ENCODE results near the gene SLC66A3.
A peak's percentile ranks its signal among the peaks of the same experiment; 100 is the strongest.

SLC66A3 gene

DNA sequence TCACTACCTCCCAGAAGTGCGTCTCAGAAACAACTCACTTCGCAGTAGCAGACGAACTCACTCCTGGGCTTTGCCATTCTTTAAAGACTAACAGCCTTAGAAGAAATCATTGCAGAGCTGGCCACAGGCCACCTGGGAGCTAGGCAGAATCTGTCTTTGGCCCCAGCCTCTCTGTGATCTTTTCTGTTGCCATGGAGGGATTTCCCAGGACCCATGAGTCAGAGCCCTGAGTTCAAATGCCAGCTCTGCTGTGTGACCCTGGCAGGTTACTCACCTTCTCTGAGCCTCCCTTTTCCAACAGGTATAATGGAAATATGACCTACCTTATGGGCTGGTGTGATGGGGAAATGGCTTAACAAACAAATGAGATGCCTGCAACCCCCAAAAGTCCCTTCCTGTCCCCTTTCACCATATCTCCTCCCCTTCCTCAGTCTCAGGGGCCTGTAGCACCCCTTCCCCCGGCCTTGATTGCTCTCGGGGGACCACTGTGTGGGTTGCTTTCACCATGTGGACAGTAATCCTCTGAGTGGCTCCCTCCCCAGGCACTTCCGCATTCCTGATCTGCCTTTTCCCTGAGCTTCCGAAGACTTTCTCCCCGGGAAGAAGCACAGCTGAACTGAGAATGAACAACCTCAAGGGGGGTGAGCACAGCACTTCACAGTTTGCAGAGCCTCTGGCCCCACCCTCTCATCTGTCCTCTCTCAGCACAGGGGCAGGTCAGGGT lies 34.0 kb upstream of the SLC66A3 start:
- H3K27me3 ChIP-seq (replicated peaks; ENCODE audit: control insufficient read depth, insufficient read depth, low read length), result peaks cover 2% of the 10 kb centered on the region

DNA sequence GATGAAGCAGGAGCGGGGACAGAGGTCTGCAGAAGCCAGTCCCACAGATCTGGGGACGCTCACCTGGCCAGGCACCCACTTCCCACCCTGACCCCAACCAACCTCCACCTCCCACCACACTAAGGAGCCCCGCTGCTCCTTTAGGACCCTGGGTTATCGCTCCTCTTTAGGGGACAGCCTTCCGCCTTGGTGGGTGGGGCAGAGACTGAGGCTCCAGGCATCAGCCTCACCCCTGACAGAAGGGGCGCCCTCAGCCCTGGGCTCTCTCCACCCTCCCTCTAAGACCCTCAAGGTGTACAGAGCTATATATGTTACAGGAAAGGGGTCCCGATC lies 33.5 kb upstream of the SLC66A3 start:
- Histone ChIP-seq H3K36me3 (ENCODE audit: control insufficient read depth, insufficient read depth, low read length) (no peaks in the 10 kb centered on the region), H3K27me3 (replicated peaks; ENCODE audit: control insufficient read depth, insufficient read depth, low read length) (peaks cover 2% of the 10 kb centered on the region), H3K4me3 (replicated peaks; ENCODE audit: low read depth, low read length) (no peak overlapping the region)
- no peak for DNase-seq (ENCODE audit: extremely low read depth, insufficient read length)
- TF ChIP-seq CTCF (IDR thresholded peaks at IDR 0.05; ENCODE audit: insufficient read depth, low read length, poor library complexity, severe bottlenecking), result no peak

More for the DNA sequence above, 34.0 kb upstream of the SLC66A3 start:
- Histone ChIP-seq H3K36me3 (ENCODE audit: control insufficient read depth, insufficient read depth, low read length) (no peaks in the 10 kb centered on the region), H3K4me3 (replicated peaks; ENCODE audit: low read depth, low read length) (no peak overlapping the region)
- no peak for DNase-seq (ENCODE audit: extremely low read depth, insufficient read length)
- TF ChIP-seq CTCF (IDR thresholded peaks at IDR 0.05; ENCODE audit: insufficient read depth, low read length, poor library complexity, severe bottlenecking), result no peak

- Histone ChIP-seq H3K4me3 (replicated peaks; ENCODE audit: low read depth, low read length) (no peak overlapping the region), H3K36me3 (ENCODE audit: control insufficient read depth, insufficient read depth, low read length) (no peaks in the 10 kb centered on the region), H3K27me3 (replicated peaks; ENCODE audit: control insufficient read depth, insufficient read depth, low read length) (peaks cover 2% of the 10 kb centered on the region)
- no peak for TF ChIP-seq CTCF (IDR thresholded peaks at IDR 0.05; ENCODE audit: insufficient read depth, low read length, poor library complexity, severe bottlenecking)
- DNase-seq (ENCODE audit: extremely low read depth, insufficient read length), result no peak
These were observed 32.9 kb upstream of the SLC66A3 start for GRCh38 chr2:11122380-11122779.

GRCh38 chr2:11123001-11123809 lies 32.1 kb upstream of the SLC66A3 start:
- no peak for TF ChIP-seq CTCF (IDR thresholded peaks at IDR 0.05; ENCODE audit: insufficient read depth, low read length, poor library complexity, severe bottlenecking)
- Histone ChIP-seq H3K4me3 (replicated peaks; ENCODE audit: low read depth, low read length) (no peak overlapping the region), H3K36me3 (ENCODE audit: control insufficient read depth, insufficient read depth, low read length) (no peaks in the 10 kb centered on the region), H3K27me3 (replicated peaks; ENCODE audit: control insufficient read depth, insufficient read depth, low read length) (peaks cover 2% of the 10 kb centered on the region)
- no peak for DNase-seq (ENCODE audit: extremely low read depth, insufficient read length)

- peak; percentile 64 for DNase-seq (ENCODE audit: extremely low read depth, insufficient read length)
- no peak overlapping the region for H3K4me3 ChIP-seq (replicated peaks; ENCODE audit: low read depth, low read length)
- H3K36me3 ChIP-seq (ENCODE audit: control insufficient read depth, insufficient read depth, low read length), result no peaks in the 10 kb centered on the region
- peak; percentile 91 for TF ChIP-seq CTCF (IDR thresholded peaks at IDR 0.05; ENCODE audit: insufficient read depth, low read length, poor library complexity, severe bottlenecking)
- H3K27me3 ChIP-seq (replicated peaks; ENCODE audit: control insufficient read depth, insufficient read depth, low read length), result peaks cover 2% of the 10 kb centered on the region
These were observed 31.2 kb upstream of the SLC66A3 start for GRCh38 chr2:11123856-11124759.

All from GM06990 (cell line).